GM21390 (cell line): ENCODE results near the gene KRI1.
"Not testable (repeated sequence)": the region's sequence is repeated elsewhere in the genome, so short reads cannot be mapped to it uniquely, and the experiment has no call there.

ENCODE experiments used
- ATAC-seq: cut with Tn5 transposase; IDR thresholded peaks from one replicate; pipeline ENCODE4 v1.9.1; 2021; ENCODE audit not compliant: unreplicated experiment

KRI1 gene

DNA sequence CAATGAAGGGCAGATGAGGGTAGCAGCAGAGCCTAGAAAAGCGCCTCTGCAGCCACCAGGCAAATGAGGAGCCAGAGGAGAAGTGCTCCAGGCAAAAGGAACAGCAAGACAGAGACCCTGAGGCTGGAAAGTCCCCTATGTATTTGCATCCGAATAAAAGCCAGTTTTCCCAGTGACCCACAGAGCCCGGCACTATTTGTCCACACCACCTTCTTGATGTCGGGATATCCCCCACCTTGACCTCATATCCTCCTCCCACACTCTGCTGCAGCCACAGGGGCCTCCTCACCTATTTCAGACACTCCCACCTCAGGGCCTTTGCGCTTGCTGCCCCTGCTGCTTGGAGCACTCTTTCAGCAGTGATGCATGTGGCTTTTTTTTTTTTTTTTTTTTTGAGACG is 15.5 kb downstream of the KRI1 start:
- ATAC-seq = no peak

DNA sequence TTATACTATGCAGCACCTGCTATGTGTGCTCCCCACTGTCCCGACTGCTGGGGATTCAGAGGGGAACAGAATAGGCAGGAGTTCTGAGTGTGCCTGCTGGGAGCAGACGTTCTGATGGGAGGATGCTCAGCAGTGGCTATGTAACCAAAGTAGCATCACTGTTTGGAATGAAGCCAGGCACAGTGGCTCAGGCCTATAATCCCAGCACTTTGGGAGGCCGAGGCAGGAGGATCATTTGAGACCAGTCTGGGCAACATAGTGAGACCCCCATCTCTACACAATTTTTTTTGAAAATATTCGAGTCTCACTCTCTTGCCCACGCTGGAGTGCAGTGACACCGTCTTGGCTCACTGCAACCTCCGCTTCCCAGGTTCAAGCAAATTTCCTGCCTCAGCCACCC is 16.1 kb downstream of the KRI1 start:
- no peak for ATAC-seq

DNA sequence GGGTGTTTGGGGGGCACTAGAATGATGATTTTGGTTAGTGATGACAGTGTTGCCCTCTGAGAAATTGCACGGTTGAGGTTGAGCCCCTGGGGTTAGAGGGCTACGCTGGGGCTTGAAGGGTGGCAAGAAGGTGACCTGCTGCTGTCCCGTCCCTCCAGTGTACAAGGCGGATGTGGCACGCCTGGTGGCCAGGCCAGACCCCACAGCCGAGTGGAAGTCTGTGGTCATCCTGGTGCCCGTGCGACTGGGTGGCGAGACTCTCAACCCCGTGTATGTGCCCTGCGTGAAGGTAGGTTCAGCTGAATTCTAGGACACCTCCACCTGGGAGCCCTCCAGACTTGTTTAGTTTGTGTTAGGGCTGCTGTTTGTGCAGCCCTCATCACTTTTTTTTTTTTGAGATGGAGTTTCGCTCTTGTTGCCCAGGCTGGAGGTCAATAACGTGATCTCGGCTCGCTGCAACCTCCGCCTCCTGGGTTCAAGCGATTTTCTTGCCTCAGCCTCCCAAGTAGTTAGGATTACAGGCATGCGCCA is 17.0 kb downstream of the KRI1 start:
- no peak for ATAC-seq

DNA sequence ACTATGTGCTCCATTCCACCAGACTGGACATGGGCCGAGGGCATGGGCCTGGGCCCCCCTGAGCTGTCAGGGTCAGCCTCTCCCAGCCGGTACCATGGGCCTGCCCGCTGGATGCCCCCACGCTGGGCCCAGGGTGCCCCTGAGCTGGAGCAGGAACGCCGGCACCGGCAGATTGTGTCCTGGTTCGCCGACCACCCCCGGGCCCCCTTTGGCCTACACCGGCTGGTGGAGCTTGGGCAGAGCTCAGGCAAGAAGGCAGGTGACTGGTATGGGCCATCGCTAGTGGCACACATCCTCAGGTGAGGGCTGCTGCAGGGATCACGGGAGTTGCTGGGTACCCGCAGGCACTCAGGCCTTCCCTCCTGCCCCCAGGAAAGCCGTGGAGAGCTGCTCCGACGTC is 19.0 kb downstream of the KRI1 start:
- ATAC-seq = no peak

DNA sequence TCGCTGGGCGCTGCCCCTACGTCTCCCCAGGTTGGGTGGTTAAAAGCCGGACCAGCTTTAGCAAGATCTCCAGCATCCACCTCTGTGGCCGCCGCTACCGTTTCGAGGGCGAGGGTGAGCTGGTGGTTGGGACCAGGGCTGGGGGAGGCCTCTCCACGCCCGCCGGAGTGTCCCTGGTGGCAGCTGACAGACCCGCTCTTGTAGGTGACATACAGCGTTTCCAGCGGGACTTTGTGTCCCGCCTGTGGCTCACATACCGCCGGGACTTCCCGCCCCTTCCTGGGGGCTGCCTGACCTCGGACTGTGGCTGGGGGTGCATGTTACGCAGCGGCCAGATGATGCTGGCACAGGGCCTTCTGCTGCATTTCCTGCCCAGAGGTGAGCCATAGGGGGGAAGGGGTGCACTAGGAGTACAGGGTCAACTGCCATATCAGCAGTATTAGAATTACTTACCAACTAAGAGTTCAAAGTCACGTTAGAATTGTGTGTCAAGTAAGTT is 21.0 kb downstream of the KRI1 start:
- ATAC-seq = no peak

DNA sequence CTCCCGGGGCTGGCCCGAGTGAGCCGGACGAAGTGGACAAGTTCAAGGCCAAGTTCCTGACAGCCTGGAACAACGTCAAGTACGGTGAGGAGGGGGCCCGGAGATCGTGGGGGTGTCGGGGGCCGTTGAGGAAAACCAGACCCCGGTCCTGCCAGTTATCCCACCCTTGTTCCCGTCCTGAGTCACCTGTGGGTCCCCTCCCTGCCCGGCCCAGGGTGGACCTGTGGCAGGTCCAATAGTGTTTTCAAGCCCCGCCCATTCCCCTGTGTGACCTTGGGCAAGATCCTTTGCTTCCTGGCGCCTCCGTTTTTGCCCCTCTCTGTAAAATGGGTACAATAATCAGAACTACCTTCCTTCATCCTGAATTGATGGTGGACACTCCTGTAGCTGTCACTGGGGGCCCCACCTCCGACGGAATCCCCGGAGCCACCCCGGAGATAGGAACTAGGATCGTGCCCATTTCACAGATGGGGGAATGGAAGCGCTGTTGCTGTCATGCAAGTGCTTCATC is 21.5 kb downstream of the KRI1 start:
- no peak for ATAC-seq

DNA sequence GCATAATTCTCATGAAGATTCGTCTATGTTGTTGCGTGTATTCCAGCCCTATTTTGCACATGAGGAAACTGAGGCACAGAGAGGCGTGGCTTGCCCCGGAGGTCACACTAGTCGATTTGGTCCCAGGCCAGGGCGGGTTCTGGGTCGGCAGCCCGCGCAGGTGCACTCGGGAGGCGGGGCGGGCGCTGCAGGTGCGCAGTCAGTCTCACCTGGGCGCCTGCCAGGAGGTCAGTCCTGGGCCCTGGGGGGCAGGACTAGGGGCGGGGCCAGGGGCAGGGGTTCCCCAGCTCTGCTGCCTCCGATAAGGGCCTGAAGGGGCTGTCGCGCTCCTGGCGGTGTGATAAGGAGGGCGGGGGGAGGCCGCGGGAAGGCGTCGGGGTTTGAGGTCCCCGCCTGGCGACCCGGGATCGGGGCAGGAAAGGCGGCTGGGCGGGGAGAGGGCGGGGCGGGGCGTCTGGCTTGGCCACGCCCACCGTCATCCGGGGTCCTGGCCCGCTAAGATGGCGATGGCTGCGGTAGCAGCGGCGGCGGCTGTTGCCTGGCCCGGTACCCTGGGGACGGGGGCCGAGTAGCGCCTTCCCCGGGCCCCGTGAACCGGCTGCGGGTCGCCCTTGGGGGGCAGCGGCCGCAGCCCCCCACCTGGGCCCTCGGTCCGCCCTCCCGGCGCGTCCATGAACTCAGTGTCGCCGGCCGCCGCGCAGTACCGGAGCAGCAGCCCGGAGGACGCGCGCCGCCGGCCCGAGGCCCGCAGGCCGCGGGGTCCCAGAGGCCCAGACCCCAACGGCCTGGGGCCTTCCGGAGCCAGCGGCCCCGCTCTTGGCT is 22.2 kb downstream of the KRI1 start, which contains the start of gene ATG4D:
TSS of gene ATG4D (plus strand) at position 485 of the 822 bp plus-strand sequence. CDS start at position 672, 187 bp downstream.
- peak; percentile 77 for ATAC-seq

DNA sequence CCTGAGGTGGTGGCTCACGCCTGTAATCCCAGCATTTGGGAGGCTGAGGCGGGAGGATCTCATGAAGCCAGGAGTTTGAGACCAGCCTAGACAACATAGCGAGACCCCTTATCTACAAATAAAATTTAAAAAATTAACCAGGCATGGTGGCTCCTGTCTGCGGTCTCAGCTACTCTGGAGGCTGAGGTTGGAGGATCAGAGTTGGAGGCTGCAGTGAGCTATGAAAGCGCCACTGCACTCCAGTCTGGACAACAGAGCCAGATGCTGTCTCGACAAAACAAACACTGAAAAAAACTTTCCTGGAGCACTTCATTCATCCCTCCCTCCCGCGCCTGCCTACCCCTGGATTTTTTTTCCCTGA is 22.8 kb downstream of the KRI1 start:
- ATAC-seq = no peak

DNA sequence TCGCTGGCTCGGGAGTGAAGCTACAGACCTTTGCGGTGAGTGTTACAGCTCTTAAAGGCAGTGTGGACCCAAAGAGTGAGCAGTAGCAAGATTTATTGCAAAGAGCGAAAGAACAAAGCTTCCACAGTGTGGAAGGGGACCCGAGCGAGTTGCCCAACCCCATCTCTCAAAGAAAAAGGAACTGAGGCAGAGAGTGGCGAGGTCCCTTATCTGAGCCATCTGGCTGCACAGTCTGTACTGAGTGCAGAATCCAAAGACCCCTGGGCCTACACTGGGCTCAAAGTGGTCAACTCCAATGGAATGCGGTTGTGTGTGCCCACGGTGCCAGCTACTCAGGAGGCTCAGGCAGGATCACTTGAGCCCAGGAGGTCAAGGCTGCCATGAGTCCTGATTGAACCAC is 26.8 kb downstream of the KRI1 start:
- not testable (repeated sequence) for ATAC-seq

DNA sequence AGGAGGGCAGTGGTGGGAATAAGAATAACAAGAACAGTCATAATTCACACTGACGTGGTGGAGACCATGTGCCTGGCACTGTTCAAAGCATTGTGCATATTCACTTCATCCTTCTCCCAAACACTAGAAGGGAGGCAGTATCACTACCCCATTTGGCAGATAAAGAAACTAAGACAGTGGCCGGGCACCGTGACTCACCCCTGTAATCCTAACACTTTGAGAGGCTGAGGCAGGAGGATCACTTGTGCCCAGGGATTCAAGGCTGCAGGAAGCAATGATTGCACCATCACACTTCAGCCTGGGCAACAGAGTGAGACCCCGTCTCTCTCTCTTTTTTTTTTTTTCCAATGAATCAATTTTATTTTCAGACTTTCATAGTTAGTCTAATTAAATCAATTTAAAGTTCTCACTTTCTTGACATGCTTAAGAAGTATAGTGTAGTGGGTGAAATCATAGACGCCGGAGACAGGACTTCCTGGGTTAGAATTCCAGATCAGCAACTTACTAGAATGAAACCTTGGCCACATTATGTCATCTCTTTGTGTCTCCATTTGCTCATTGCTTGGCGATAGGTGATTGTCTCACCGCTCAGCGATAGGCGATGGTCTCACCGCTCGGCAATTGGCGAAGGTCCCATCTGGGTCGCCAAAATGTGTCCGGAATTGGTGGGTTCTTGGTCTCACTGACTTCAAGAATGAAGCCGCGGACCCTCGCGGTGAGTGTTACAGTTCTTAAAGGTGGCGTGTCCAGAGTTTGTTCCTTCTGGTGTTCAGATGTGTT is 27.4 kb downstream of the KRI1 start:
- ATAC-seq = no peak

DNA sequence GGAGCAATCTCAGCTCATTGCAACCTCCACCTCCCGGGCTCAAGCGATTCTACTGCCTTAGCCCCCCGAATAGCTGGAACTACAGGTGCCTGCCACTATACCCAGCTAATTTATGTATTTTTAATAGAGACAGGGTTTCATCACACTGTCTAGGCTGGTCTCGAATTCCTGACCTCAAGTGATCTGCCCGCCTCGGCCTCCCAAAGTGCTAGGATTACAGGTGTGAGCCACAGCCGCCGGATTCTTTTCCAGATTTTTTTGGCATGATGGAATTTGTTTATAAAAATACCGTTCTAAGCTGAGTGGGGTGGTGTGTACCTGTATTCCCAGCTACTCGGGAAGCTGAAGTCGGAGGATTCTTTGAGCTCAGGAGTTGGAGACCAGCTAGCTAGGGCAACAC is 28.1 kb downstream of the KRI1 start:
- ATAC-seq = no peak

DNA sequence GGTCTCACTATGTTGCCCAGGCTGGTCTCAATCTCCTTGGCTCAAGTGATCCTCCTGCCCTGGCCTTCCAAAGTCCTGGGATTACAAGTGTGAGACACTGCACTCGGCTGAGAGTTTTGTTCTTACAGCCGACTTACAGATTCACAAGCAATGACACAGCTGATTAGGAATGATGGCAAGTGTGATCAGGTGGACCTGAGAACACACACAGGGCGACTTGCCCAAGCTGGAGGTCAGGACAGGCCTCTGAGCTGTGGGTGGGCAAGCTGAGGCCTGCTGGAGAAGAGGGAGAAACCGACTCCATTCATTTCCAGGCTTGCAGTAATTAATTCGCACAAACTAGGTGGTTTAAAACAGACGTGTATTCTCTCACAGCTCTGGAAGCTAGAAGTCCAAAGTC is 30.2 kb downstream of the KRI1 start:
- no peak for ATAC-seq

DNA sequence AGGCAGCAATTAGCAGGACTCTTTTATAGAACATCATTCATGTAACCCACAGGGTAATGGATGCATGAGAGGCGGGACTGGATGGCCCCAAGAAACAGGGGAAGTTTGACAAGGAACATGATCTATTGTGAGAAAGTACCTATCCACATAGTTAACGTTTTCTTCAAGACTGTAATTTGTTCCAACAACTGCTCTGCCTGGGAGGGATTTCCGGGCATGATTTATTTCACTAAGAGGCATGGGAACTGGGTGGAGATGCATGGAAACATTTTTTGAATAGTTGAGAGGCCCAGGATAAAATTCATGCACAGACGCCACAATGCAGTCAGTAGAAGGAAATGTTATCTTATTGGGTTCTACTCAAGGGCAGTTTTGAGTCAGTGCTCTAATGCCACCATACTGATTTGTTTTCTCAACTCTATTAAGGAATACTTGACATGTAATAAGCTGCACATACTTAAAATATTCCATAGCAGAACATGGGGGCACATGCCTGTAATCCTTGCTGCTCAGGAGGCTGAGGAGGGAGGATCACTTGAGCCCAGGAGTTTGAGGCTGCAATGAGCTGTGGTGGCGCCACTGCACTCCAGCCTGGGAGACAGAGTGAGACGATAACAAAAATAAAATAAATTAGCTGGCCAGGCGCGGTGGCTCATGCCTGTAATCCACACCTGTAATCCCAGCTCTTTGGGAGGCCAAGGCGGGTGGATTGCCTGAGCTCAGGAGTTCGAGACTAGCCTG is 32.0 kb downstream of the KRI1 start:
- ATAC-seq = no peak

DNA sequence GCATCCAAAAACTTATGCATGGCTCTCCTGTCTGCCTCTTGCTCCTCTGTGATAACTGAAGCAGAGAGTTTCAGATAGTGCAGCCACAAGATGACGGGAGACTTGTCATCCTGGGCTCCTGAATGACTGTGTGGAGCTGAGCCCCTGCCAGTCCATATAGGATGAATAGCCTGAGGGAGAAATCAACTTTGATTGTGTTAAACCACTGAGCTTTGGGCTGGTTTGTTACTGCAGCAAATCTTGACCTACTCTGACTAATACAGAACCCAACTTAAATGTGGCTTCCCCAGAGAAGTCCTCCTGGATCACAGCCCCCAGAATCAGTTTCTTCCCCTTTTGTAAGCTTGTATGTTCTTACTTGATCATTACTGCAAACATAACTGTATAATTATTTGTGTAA is 33.4 kb downstream of the KRI1 start:
- ATAC-seq = no peak

DNA sequence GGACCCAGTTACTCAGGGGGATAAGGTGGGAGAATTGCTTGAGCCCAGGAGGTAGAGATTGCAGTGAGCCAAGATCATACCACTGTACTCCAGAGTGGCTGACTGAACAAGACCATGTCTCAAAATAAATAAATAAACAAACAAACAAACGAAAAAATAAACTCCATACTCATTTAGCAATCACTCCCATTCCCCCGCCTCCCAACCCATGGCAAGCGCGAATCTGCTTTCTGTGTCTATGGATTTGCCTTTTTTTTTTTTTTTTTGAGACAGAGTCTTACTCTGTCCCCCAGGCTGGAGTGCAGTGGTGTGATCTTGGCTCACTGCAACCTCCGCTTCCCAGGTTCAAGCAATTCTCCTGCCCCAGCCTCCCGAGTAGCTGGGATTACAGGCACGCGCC is 38.9 kb downstream of the KRI1 start:
- ATAC-seq = not testable (repeated sequence)

DNA sequence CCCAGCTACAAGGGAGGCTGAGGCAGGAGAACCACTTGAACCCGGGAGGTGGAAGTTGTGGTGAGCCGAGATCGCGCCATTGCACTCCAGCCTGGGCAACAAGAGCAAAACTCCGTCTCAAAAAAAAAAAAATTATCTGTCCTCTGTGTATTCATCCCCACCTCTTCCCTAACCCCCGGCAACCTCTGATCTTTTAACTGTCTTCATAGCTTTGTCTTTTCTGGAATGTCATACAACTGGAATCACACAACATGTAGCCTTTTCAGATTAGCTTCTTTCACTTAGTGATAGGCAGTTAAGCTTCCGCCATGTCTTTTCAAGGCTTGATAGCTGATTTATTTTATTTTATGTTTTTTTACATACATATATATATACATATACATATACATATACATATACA is 40.2 kb downstream of the KRI1 start:
- ATAC-seq = no peak

DNA sequence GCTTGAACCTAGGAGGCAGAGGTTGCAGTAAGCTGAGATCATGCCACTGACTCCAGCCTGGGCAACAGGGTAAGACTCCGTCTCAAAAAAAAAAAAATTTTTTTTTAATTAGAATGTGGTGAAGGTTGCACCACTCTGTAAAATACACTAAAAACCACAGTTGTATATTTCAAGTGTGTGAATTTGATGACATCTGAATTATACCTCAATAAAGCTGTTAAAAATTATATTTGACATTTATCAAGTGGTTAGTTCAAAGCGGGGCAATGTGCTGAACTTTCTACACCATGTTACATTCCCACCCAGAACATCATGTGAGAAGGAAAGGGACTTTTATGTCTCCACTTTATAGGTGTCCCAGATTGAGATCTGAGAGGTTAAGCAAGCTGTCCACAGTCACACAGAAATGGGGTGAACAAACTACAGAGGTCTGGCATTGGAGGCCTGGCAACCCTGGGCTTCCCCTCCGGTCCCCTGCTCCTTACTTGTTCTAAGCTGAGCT is 42.6 kb downstream of the KRI1 start:
- ATAC-seq = no peak

DNA sequence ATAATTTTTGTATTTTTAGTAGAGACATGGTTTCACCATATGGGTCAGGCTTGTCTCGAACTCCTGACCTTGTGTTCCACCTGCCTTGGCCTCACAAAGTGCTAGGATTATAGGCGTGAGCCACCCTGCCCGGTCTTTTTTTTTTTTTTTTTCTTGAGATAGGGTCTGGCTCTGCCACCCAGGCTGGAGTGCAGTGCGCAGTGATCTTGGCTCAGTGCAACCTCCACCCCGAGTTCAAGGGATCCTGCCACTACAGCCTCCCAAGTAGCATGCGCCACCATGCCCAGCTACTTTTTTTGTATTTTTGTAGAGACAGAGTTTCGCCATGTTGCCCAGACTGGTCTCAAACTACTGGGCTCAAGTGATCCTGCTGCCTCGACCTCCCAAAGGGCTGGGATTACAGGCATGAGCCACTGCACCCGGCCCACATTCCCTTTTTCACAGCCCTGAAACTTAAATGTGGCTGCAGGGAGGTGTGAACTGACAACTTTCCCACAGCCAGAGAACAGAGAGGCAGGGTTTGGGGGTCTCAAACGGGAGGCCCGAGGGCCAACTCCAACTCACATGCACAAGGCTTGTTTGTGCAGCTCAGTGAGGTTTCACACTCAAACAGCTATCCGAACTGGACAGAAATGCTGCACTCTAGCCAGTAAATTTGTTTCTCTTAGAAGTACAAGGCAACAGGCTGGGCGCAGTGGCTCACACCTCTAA is 44.2 kb downstream of the KRI1 start:
- ATAC-seq = no peak

DNA sequence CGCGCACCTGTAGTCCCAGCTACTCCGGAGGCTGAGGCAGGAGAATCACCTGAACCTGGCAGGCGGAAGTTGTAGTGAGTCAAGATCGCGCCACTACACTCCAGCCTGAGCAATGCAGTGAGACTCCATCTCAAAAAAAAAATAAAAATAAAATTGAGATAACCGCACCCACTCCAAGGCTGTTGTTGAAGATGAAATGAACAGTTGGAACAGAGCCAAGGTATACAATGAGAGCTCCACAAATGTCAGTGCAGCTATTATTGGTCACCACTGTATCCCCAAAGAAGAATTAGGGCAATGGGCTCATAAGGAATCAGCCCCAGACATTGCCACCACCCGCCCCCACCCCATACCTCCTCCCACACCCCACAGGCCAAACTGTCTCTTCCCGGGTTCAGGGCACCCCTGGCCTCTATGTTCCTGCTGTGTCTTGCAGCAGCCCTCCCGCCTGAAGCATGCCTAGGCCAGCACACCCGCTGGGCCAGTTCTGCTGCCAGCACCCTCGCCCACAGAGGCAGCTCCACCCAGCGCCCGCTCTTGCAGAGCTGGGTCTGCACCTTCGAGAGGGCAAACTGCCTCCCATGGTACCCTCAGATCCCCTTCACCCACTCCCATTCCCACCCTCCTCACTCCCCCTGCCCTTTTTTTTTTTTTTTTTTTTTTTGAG is 45.0 kb downstream of the KRI1 start:
- no peak for ATAC-seq

DNA sequence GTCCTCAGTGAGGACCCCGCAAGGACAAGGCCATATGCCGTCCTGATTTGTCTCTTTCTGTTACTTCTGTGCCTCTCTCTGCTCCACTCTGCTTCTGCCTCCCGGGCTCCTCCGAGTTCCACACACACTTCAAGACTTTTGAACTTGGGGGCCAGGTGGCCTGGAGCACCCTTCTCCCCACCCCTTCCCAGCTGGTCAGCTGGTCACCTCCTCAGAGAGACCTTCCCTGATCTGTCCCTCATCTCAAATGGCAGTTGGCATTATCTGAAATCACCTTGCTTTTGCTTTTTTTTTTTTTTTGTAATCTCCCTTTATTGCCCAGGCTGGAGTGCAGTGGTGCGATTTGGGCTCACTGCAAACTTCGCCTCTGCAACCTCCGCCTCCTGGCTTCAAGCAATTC is 46.4 kb downstream of the KRI1 start:
- no peak for ATAC-seq
